Fibroblast of the aortic adventitia (primary cell): Measurements from ENCODE around the gene RASSF3. TPM values are rescaled to one million over a fixed set of nuclear protein-coding genes. Genes with fewer than 3 reads are reported as not detected.

Experiments
- DNase-seq: peaks from one replicate; pipeline ENCODE4 v3.0.0-alpha.2; 2010; ENCODE audit warnings: low read depth
- H3K4me3 ChIP-seq: 2 replicates; pipeline ENCODE4 v1.5.1; 2011; ENCODE audit warnings: low read depth, mild to moderate bottlenecking, control low read depth, low read length, moderate library complexity
- total RNA-seq: library from RNA; depleted of rRNA; stranded (reverse); fragments of >200 nt; gene quantifications from 2 replicates; pipeline ENCODE4 v1.2.3, GENCODE V29; 2012; ENCODE audit warnings: low replicate concordance
- TF ChIP-seq, protein P1 (sequence below): IDR thresholded peaks from 2 replicates; pipeline ENCODE4 v1.5.1; 2011; ENCODE audit warnings: mild to moderate bottlenecking, low read length, control low read depth, inconsistent platforms; ENCODE audit not compliant: insufficient read depth

RASSF3 gene
- total RNA-seq, 1 donor, result 13.6 TPM

DNA sequence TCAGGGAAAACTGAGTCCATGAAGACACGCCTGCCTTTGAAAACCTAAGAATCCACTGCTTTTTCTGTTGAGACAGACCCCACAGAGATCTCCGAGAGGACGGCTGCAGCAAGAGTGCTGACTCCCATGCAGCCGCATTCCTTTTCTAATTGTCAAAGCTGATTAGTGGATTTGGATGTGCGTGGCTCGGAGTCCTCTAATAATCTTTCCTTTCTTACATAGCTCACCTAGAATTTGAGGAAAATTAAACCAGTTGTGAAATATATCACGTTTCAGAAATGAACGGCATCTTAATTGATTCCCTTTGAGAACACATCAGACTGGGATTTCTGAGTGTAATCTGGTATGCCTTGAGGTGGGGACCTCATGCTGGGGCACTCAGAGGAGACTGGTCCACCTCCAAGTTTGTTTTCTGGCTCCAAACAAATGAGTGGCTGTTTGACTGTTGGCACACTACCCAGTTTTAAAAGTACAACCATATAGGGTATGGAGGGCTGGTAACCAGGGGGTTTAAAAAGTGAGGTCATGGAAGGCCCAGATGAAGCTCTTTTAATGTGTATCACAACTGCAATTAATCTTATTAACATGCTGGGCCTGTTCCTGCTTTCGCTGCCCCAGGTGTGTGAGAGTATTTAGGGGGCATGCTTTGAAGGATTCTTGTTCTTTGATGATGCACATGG is 63.3 kb downstream of the RASSF3 start:
- H3K4me3 ChIP-seq, result no peak overlapping the region
- no peak for DNase-seq
- TF ChIP-seq, protein P1, sequence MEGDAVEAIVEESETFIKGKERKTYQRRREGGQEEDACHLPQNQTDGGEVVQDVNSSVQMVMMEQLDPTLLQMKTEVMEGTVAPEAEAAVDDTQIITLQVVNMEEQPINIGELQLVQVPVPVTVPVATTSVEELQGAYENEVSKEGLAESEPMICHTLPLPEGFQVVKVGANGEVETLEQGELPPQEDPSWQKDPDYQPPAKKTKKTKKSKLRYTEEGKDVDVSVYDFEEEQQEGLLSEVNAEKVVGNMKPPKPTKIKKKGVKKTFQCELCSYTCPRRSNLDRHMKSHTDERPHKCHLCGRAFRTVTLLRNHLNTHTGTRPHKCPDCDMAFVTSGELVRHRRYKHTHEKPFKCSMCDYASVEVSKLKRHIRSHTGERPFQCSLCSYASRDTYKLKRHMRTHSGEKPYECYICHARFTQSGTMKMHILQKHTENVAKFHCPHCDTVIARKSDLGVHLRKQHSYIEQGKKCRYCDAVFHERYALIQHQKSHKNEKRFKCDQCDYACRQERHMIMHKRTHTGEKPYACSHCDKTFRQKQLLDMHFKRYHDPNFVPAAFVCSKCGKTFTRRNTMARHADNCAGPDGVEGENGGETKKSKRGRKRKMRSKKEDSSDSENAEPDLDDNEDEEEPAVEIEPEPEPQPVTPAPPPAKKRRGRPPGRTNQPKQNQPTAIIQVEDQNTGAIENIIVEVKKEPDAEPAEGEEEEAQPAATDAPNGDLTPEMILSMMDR, result no peak

DNA sequence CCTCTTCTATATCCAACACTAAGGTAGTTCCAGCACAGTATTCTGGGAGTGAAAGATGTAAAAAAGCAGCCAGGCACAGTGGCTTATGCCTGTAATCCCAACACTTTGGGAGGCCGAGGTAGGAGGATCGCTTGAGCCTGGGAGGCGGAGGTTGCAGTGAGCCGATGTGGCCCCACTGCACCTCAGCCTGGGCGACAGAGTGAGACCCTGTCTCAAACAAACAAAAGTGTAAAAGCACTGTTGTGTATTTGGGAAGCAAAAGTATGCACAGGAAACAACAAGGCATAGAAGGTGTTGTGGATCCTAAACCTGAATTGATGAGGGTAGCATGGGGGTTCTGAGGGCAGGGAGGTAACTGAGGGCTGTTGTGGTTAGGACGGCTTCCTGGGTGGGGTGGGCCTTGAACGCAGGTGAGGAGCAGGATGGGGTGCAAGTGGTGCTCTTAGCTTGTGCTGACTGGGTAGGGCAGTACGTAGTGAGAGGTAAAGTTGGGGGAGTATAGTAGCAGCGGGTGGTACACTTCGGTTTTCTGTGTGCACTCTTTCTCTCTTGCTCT is 64.2 kb downstream of the RASSF3 start:
- no peak for DNase-seq
- no peak overlapping the region for H3K4me3 ChIP-seq
- TF ChIP-seq, protein P1, result no peak

DNA sequence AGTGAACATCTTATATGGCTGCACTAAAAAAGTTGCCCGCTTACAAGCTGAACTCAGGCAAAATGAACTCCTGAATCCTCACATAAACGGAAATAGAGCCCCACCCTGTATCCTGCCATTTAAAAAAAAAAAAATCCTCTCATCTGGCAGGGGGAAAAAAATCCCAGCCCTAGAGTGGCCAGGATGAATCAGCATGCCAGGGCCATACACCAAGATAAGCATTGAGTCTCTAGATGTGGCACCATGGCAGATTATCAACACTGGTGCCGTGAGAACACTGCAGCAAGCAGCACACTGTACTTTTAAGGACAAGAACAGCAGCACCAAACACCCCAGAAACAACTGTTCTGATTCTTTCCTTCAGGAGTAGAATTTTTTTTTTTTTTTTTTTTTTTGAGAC is 65.5 kb downstream of the RASSF3 start:
- no peak overlapping the region for H3K4me3 ChIP-seq
- TF ChIP-seq, protein P1, result no peak
- DNase-seq, result peak; percentile 74

DNA sequence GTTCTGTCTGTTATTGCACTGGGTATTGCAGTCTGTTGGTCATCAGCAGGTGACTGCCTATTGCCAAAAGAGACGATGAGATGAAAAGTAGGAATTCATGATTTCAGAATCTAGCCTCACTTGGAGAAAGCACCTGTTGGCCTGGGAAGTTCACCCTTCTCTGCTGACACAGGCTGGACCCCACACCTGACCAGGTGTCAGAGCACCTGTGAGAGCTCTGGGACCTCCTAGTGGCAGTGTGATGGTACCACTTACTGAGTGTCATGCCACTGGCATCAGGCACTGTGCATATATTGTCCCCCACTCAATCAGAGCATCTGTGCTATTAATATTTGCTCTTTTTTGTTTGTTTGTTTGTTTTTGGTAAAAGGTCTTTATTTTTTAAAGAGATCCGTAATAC is 68.0 kb downstream of the RASSF3 start:
- TF ChIP-seq, protein P1, result no peak
- no peak overlapping the region for H3K4me3 ChIP-seq
- DNase-seq, result no peak

DNA sequence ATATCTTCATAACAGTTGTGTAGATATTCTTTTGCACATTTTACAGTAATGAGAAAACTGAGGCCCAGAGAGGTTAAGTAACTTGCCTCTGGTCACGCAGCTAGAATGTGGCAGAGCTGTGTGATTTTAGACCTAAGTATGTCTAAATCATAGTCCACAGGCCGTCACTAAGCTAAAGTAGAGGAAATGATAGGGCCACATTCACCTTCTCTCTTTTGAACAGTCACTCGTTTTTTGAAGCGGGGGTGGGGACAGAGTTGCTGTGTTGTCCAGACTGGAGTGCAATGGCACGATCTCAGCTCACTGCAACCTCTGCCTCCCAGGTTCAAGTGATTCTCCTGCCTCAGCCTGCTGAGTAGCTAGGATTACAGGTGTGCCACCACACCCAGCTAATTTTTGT is 68.5 kb downstream of the RASSF3 start:
- DNase-seq, result no peak
- no peak overlapping the region for H3K4me3 ChIP-seq
- TF ChIP-seq, protein P1, result no peak

DNA sequence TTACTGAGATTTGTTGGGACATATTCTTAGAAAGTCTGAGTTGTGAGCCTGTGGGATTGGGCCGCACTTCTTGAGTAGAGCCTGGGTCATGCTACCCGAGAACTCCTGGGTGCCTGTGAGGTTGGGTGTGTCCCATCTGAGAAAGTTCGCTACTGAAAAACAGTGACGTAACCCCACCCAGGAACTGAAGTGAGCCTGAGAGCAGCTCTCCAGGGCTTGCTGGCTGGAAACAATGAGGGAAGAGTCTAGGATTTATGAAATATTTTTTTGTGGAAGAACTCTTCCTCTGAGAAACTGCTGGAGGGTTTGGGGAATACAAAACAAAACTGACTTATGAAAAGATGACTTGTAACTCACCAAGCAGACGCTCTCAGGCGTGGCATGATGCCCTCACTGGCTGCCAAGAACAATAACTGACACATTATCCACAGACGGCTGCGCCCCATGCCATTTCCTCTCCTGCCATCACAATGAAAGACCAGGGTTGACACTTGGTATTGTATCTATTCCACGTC is 69.2 kb downstream of the RASSF3 start:
- peak; percentile 83 for DNase-seq
- peak overlapping the region; percentile 40 for H3K4me3 ChIP-seq
- TF ChIP-seq, protein P1, result no peak
